Measurements from ENCODE around the gene MRPS18A. TPM values are rescaled to one million over a fixed set of nuclear protein-coding genes. Genes with fewer than 3 reads are reported as not detected.

MRPS18A gene
- total and polyA plus RNA-seq, 2 experiments from 2014 or later, result 46.1 to 71.1 TPM

GRCh38 chr6:43730634-43731033 is 43.0 kb upstream of the MRPS18A start:
- H3K27ac ChIP-seq, result no peak overlapping the region
- no peaks in the 10 kb centered on the region for H3K79me2 ChIP-seq
- no peaks in the 10 kb centered on the region for H3K27me3 ChIP-seq
- TF ChIP-seq EZH2 (IDR thresholded peaks at IDR 0.05; ENCODE audit: borderline replicate concordance), result no peak
- TF ChIP-seq CTCF (IDR thresholded peaks at IDR 0.05; ENCODE audit: poor library complexity), result no peak
- no peak for TF ChIP-seq EZH2phosphoT487 (IDR thresholded peaks at IDR 0.05; ENCODE audit: low read depth, severe bottlenecking, unreplicated experiment)
- H3K9me2 ChIP-seq (replicated peaks; ENCODE audit: insufficient read depth), result no peaks in the 10 kb centered on the region
- no peak overlapping the region for H2AFZ ChIP-seq
- DNase-seq (ENCODE audit: low spot score), result no peak
- no peaks in the 10 kb centered on the region for H3K36me3 ChIP-seq (replicated peaks; ENCODE audit: insufficient read depth, low read depth)
- peaks cover under 1% of the 10 kb centered on the region for H3K4me1 ChIP-seq (ENCODE audit: insufficient read depth)
- no peak overlapping the region for H3K4me2 ChIP-seq
- no peak overlapping the region for H3K4me3 ChIP-seq
- H3K9me3 ChIP-seq (ENCODE audit: low read depth), result no peaks in the 10 kb centered on the region
- no peaks in the 10 kb centered on the region for H4K20me1 ChIP-seq (ENCODE audit: insufficient read depth, poor library complexity, severe bottlenecking)

GRCh38 chr6:43729537-43729936 is 41.9 kb upstream of the MRPS18A start:
- Histone ChIP-seq H3K27ac (no peak overlapping the region), H2AFZ (no peak overlapping the region), H3K4me3 (no peak overlapping the region), H3K4me1 (ENCODE audit: insufficient read depth) (peaks cover 10% of the 10 kb centered on the region), H3K4me2 (no peak overlapping the region), H3K36me3 (replicated peaks; ENCODE audit: insufficient read depth, low read depth) (no peaks in the 10 kb centered on the region), H3K9me3 (ENCODE audit: low read depth) (no peaks in the 10 kb centered on the region), H3K9me2 (replicated peaks; ENCODE audit: insufficient read depth) (no peaks in the 10 kb centered on the region), H3K27me3 (no peaks in the 10 kb centered on the region), H4K20me1 (ENCODE audit: insufficient read depth, poor library complexity, severe bottlenecking) (no peaks in the 10 kb centered on the region), H3K79me2 (no peaks in the 10 kb centered on the region)
- DNase-seq (ENCODE audit: low spot score), result no peak
- WGBS (ENCODE audit: low lambda C conversion rate, missing lambda C conversion rate), result 91% methylated on average over 6 of the region's 6 CpGs
- TF ChIP-seq EZH2phosphoT487 (IDR thresholded peaks at IDR 0.05; ENCODE audit: low read depth, severe bottlenecking, unreplicated experiment) (no peak), EZH2 (IDR thresholded peaks at IDR 0.05; ENCODE audit: borderline replicate concordance) (no peak), CTCF (IDR thresholded peaks at IDR 0.05; ENCODE audit: poor library complexity) (no peak)

- H3K27ac ChIP-seq, result no peak overlapping the region
- no peaks in the 10 kb centered on the region for H3K79me2 ChIP-seq
- no peaks in the 10 kb centered on the region for H4K20me1 ChIP-seq (ENCODE audit: insufficient read depth, poor library complexity, severe bottlenecking)
- peaks cover 10% of the 10 kb centered on the region for H3K4me1 ChIP-seq (ENCODE audit: insufficient read depth)
- H2AFZ ChIP-seq, result no peak overlapping the region
- H3K9me2 ChIP-seq (replicated peaks; ENCODE audit: insufficient read depth), result no peaks in the 10 kb centered on the region
- no peaks in the 10 kb centered on the region for H3K27me3 ChIP-seq
- no peaks in the 10 kb centered on the region for H3K9me3 ChIP-seq (ENCODE audit: low read depth)
- TF ChIP-seq EZH2 (IDR thresholded peaks at IDR 0.05; ENCODE audit: borderline replicate concordance), result no peak
- TF ChIP-seq CTCF (IDR thresholded peaks at IDR 0.05; ENCODE audit: poor library complexity), result no peak
- no peak for TF ChIP-seq EZH2phosphoT487 (IDR thresholded peaks at IDR 0.05; ENCODE audit: low read depth, severe bottlenecking, unreplicated experiment)
- H3K4me3 ChIP-seq, result no peak overlapping the region
- 98% methylated on average over 2 of the region's 2 CpGs for WGBS (ENCODE audit: low lambda C conversion rate, missing lambda C conversion rate)
- DNase-seq (ENCODE audit: low spot score), result no peak
- H3K36me3 ChIP-seq (replicated peaks; ENCODE audit: insufficient read depth, low read depth), result no peaks in the 10 kb centered on the region
- no peak overlapping the region for H3K4me2 ChIP-seq
Measured at GRCh38 chr6:43728586-43728985, 41.0 kb upstream of the MRPS18A start.

- Histone ChIP-seq H3K4me3 (no peak overlapping the region), H3K79me2 (no peaks in the 10 kb centered on the region), H3K9me2 (replicated peaks; ENCODE audit: insufficient read depth) (no peaks in the 10 kb centered on the region), H3K27me3 (no peaks in the 10 kb centered on the region), H4K20me1 (ENCODE audit: insufficient read depth, poor library complexity, severe bottlenecking) (no peaks in the 10 kb centered on the region), H3K9me3 (ENCODE audit: low read depth) (no peaks in the 10 kb centered on the region), H3K27ac (no peak overlapping the region), H3K36me3 (replicated peaks; ENCODE audit: insufficient read depth, low read depth) (no peaks in the 10 kb centered on the region), H2AFZ (no peak overlapping the region), H3K4me1 (ENCODE audit: insufficient read depth) (peaks cover 10% of the 10 kb centered on the region), H3K4me2 (no peak overlapping the region)
- 82% methylated on average over 3 of the region's 3 CpGs for WGBS (ENCODE audit: low lambda C conversion rate, missing lambda C conversion rate)
- no peak for DNase-seq (ENCODE audit: low spot score)
- TF ChIP-seq CTCF (IDR thresholded peaks at IDR 0.05; ENCODE audit: poor library complexity) (no peak), EZH2phosphoT487 (IDR thresholded peaks at IDR 0.05; ENCODE audit: low read depth, severe bottlenecking, unreplicated experiment) (no peak), EZH2 (IDR thresholded peaks at IDR 0.05; ENCODE audit: borderline replicate concordance) (no peak)
Measured at GRCh38 chr6:43727634-43728033, 40.0 kb upstream of the MRPS18A start.
